ENCODE data around the gene GTSE1.

DNA sequence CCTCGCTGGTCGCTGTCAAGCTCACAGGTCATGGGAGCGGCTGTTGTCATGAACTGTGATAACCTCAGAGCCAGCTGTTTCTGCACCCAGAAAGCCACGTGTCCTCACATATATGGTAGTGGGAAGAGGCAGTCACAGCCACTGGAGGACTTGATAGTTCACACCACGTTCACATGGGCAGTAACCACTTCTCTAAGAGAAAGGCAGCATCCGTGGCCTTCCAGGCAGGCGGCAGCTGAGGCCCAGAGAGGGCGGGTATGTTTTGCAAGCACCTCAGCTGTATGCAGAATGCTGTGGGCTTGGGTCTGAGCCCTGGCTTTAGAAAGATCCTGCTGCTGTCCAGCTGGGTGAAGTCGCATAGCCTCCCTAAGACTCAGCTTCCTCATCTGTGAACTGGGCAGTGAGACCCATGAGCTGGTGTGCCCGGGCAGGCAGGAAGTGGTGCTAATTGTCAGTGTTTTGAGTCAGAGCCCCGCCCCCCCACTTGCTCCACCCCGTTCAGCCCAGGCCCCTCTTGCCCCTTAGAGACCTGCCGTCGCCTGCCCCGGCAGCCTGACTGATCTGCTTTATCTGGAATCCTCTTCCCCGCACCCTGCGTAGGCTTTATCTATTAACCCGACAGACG lies 15.6 kb upstream of the GTSE1 start:
- TF ChIP-seq SIN3A (IDR thresholded peaks at IDR 0.05; ENCODE audit: borderline replicate concordance, low read depth, low read length) (no peak), POLR2AphosphoS5 (IDR thresholded peaks at IDR 0.05; ENCODE audit: low read depth, low read length) (no peak), RXRA (IDR thresholded peaks at IDR 0.05; ENCODE audit: borderline replicate concordance, low read depth) (no peak), MXI1 (IDR thresholded peaks at IDR 0.05; ENCODE audit: low read depth, low read length) (no peak), NRF1 (IDR thresholded peaks at IDR 0.05; ENCODE audit: low read depth, low read length) (no peak), YY1 (IDR thresholded peaks at IDR 0.05; ENCODE audit: low read depth) (no peak), TCF12 (IDR thresholded peaks at IDR 0.05) (no peak), JUND (IDR thresholded peaks at IDR 0.05) (no peak)
- TF ChIP-seq, protein P1, sequence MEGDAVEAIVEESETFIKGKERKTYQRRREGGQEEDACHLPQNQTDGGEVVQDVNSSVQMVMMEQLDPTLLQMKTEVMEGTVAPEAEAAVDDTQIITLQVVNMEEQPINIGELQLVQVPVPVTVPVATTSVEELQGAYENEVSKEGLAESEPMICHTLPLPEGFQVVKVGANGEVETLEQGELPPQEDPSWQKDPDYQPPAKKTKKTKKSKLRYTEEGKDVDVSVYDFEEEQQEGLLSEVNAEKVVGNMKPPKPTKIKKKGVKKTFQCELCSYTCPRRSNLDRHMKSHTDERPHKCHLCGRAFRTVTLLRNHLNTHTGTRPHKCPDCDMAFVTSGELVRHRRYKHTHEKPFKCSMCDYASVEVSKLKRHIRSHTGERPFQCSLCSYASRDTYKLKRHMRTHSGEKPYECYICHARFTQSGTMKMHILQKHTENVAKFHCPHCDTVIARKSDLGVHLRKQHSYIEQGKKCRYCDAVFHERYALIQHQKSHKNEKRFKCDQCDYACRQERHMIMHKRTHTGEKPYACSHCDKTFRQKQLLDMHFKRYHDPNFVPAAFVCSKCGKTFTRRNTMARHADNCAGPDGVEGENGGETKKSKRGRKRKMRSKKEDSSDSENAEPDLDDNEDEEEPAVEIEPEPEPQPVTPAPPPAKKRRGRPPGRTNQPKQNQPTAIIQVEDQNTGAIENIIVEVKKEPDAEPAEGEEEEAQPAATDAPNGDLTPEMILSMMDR (IDR thresholded peaks at IDR 0.05): no peak
- TF ChIP-seq, protein P2, sequence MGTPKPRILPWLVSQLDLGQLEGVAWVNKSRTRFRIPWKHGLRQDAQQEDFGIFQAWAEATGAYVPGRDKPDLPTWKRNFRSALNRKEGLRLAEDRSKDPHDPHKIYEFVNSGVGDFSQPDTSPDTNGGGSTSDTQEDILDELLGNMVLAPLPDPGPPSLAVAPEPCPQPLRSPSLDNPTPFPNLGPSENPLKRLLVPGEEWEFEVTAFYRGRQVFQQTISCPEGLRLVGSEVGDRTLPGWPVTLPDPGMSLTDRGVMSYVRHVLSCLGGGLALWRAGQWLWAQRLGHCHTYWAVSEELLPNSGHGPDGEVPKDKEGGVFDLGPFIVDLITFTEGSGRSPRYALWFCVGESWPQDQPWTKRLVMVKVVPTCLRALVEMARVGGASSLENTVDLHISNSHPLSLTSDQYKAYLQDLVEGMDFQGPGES (IDR thresholded peaks at IDR 0.05; ENCODE audit: low read depth, low read length): no peak
- TF ChIP-seq, protein P3, sequence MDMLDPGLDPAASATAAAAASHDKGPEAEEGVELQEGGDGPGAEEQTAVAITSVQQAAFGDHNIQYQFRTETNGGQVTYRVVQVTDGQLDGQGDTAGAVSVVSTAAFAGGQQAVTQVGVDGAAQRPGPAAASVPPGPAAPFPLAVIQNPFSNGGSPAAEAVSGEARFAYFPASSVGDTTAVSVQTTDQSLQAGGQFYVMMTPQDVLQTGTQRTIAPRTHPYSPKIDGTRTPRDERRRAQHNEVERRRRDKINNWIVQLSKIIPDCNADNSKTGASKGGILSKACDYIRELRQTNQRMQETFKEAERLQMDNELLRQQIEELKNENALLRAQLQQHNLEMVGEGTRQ (IDR thresholded peaks at IDR 0.05; ENCODE audit: borderline replicate concordance, low read depth, low read length): no peak
